Hindlimb muscle (tissue), 1 donor: Measurements from ENCODE around the gene LYPD4. TPM values are rescaled to one million over a fixed set of nuclear protein-coding genes. Genes with fewer than 3 reads are reported as not detected.

ENCODE experiments used
- DNase-seq: peaks from one replicate; pipeline ENCODE4 v3.0.0-alpha.2; 2013
- polyA plus RNA-seq: library from polyadenylated mRNA; unstranded; fragments of 120-200 nt; gene quantifications from one replicate; pipeline ENCODE4 v1.2.1, GENCODE V29; 2013; ENCODE audit not compliant: insufficient read length

Gene LYPD4
- polyA plus RNA-seq, 1 donor: not detected

- DNase-seq: no peak
Observed at GRCh38 chr19:41872775-41873647, 28.5 kb upstream of the LYPD4 start.

DNA sequence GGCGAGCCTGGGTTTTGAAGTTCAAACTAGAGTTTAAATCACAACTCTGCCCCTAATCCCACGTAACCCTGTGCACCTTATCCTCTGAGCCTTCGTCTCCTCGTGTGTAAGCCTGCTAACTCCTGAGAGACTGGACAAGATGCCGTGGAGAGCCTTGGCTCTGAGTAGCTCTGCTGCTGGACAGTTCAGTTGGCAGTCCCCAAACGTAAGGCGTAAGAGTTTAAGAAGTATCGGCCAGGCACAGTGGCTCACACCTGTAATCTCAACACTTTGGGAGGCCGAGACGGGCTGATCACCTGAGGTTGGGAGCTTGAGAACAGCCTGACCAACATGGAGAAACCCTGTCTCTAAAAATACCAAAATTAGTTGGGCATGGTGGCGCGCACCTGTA lies 27.9 kb upstream of the LYPD4 start:
- no peak for DNase-seq

DNA sequence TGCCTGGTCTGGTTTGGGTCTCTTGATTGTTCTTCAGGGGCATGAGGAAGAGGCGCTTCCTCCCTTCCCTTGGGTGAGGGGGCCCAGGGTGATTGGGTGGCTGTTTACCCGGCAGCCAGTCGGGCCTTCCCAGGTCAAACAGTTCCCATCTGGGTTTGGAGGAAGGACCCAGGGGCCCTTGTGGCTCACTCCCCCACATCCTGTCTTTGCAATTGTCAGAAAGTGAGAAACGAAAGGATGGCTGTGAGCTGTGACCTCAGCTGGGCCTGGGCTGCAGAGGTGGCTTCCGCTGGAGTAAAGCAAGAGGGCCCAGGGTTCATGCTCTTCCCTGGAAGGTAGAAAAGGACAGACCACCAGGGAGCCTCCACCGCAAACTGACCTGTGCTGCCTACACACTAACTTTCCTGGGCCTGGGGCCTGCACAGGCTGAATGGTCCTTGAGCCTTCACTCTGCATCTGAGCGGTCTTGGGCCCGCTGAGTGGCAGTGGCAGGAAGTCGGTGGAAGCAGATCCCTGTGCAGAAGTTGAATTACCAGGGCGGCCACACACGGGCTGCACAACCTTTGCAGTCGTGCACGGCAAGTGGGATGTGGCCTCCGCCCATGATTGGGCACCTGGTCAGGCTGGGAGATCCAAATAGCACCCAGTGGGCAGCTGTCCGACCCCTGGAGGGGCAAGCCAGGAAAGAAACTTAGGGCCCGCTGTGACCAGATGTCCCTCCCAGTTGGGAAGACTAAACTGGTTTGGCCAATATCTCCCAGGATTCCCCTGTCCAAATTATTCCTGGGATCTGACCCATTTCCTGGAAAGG lies 27.3 kb upstream of the LYPD4 start:
- no peak for DNase-seq

GRCh38 chr19:41870401-41870873 lies 26.0 kb upstream of the LYPD4 start:
- DNase-seq: no peak

GRCh38 chr19:41869374-41869955 lies 25.0 kb upstream of the LYPD4 start:
- DNase-seq: no peak

DNA sequence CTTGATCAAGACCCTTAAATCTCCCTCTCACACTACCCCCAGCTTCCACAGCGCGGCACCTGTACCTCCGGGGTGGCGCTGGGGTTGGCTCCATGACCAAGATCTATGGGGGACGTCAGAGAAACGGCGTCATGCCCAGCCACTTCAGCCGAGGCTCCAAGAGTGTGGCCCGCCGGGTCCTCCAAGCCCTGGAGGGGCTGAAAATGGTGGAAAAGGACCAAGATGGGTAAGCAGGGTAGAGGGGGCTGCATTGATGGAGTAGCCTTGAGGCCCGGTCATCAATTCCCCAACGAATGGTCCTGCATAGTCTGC lies 24.5 kb upstream of the LYPD4 start:
- DNase-seq: no peak

- no peak for DNase-seq
Observed at GRCh38 chr19:41868120-41868988, 23.9 kb upstream of the LYPD4 start.

DNA sequence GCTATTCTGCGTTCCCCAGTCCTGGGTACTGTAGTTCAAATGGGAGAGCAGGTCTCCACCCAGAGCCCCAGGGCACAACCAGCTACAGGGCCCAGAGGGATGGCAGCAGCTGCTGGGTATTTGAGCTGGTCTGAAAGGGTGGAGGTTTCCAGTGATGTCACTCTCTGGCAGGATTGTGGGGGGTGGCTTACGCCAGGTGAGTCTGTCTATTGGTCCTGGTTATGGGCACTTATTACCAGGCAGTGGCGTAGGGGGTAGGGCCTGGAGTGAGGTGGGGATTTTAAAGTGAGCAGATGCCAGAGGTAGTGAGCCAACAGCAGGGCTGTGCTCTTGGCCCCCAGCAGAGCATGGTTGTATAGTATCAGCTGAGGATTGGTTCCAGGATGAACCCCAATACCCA lies 21.8 kb upstream of the LYPD4 start:
- DNase-seq: no peak

- no peak for DNase-seq
Observed at GRCh38 chr19:41864374-41864773, 19.9 kb upstream of the LYPD4 start.

GRCh38 chr19:41863209-41863931 lies 18.9 kb upstream of the LYPD4 start:
- no peak for DNase-seq

- no peak for DNase-seq
Observed at GRCh38 chr19:41862445-41862986, 18.0 kb upstream of the LYPD4 start.

DNA sequence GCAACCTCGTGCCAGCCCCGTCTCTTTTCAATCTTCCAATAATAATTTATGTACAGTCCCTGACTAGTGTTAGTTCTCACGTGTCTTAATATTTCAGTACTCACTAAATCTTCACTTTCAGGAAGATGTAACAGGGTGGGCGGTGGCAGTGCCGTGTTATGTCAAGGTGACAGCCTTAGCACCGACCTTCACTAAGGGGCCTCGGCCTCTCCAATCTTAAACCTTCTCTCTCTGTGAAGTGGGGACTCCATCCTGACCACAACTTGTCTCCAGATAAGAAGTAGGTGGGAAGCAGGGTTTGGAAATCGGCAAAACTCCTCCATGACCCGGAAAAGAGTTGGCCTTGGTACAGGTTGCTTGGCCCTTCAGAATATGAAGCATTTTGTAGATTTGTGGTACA lies 17.4 kb upstream of the LYPD4 start:
- DNase-seq: no peak

GRCh38 chr19:41861116-41861768 lies 16.8 kb upstream of the LYPD4 start:
- DNase-seq: no peak

- no peak for DNase-seq
Observed at GRCh38 chr19:41860419-41861115, 16.1 kb upstream of the LYPD4 start.

DNA sequence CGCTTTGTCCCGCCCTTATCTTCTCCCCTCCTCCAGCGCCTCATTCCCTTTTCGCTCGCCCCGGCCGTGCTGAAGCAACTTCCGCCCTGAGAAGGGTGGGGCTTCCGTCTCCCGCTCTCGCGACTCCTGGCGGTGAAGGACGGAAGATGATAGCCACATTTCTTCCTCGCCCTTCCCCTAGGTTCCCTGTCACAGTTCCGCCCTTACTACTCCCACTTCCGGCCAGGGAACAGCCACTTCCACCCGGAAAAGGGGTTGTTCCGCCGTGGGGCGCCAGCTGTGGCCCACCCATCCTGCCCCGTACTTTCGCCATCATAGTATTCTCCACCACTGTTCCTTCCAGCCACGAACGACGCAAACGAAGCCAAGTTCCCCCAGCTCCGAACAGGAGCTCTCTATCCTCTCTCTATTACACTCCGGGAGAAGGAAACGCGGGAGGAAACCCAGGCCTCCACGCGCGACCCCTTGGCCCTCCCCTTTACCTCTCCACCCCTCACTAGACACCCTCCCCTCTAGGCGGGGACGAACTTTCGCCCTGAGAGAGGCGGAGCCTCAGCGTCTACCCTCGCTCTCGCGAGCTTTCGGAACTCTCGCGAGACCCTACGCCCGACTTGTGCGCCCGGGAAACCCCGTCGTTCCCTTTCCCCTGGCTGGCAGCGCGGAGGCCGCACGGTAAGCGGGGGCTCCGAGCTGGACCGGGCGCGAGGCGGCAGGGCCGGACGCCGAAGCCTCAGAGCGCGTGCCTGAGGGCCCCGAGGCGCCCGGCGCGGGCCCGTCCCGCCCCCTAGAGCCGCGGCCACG lies 15.3 kb upstream of the LYPD4 start, which contains the start of gene RPS19:
Gene RPS19, plus strand, starts transcription at position 638 of the 801 bp plus-strand sequence. CDS start 520 bp downstream, outside the sequence.
- peak; percentile 100 for DNase-seq

GRCh38 chr19:41859213-41859617 lies 14.7 kb upstream of the LYPD4 start:
- DNase-seq: no peak

DNA sequence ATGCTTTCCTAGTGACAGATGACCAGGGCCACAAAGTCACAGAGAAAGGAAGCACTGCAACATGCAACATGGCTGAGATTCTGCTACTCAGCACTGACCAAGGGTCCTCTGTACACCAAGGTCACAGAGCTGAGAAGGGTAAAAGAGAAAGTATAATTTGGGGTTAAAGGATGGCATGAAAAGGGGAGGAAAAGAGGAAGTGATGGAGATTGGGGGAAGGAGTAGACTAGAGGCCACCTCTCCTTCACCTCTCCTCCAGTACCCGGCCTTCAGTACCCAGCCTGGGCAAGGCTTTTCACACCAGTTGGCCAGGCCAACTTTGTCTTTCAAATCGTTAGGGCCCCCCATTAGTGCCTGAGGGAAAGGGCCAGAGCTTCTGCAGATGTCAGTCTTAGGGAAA lies 9.3 kb upstream of the LYPD4 start:
- no peak for DNase-seq

DNA sequence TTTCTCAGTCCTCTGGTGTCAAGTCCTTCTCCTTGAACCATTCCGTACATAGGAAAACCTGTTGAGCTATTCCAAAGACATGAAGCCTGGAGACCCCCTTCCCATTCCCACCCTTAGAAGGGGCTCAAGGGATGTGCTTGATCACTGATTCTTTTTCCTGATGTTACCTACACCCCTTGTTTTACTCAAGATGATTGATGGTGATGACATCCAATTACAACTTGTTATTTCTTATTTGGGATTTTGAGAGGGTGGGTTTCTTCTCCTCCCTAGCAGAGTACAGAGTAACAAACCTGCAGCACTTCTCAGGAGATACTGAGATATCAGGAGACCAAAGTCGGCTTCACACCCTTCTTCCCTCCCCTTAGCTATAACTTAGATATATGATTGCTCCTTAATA lies 8.9 kb upstream of the LYPD4 start:
- DNase-seq: no peak

DNA sequence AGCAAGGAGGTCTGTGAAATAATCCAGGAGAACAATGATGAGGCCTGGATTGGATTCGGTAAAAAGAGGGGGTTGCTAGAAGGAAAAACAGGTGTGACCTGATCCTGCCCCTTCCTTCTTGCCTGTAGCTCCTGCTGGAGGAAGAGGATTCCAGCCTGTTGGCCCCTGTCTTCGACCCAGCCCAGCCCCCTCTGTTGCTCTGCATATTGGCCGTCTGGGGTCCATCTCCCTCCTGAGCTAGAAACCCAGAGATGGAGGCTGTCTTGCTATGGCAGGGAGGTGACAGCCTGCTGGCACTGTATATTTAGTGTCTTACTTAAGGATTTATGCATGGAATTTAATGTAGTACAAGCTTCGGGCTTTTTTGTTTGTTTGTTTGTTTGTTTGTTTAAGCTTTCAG lies 7.0 kb upstream of the LYPD4 start:
- DNase-seq: no peak
